ENCODE data around the gene SPOCD1.

SPOCD1 gene

DNA sequence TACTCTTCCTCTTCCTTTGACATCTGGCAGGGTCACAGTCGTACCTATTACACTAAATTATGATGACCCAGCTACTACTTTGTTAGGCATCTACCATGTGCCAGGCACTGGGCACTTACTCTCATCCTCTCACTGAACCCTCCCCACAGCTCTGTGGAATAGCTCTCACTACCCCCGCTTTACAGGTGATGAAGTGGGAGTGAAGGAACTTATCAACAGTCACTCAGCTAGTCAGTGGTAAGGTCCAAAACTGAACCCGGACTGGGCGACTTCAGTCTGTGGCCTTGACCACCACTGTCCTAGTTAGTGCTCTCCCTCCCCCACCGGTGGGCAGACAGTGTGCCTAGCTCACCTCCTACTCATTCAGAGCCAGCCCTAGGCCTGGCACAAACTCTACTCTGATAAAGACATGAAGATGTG is 64.0 kb downstream of the SPOCD1 start:
- DNase-seq: peak in 1 of 10 donors; percentile 58
- intact Hi-C loops (cut with DNase I): no loop called here

DNA sequence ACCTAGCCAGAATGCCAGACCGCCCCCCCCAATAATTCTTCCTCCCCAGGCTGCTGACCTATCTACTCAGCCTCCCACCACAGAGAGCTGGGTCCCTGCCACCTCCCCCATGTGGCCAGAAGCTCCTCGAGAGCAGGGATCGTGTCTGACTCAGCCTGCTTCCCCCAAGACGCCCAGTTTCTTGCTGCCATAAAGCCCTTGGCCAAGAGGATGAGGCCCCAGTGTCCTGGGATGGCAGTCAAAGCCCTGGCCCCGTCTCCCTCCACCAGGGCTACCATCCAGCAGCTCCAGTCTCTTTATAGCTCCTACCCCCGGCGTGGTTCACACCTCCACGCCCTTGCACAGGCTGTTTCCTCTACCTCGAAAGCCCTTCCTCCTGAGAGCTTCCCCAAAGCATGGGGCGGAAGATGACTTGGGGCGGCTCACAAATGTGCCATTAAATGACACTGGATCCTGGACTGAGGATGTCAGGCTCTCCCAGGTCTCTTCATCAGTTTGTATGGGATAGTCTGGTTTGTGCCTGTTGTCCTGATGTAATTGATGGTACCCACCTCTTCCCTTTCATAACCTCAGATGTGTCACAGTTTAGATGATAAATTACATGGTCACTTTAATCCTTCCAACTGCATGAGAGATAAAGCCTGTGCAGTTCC is 64.8 kb downstream of the SPOCD1 start:
- intact Hi-C loops (cut with DNase I): no loop called here
- DNase-seq: no peak

- DNase-seq: no peak
- intact Hi-C loops (cut with DNase I): no loop called here
Observed at GRCh38 chr1:31749785-31750735, 65.8 kb downstream of the SPOCD1 start.

- intact Hi-C loops (cut with DNase I): no loop called here
- DNase-seq: no peak
Observed at GRCh38 chr1:31748365-31748764, 67.5 kb downstream of the SPOCD1 start.

- intact Hi-C loops (cut with DNase I): no loop called here
Observed at GRCh38 chr1:31747304-31747703, 68.5 kb downstream of the SPOCD1 start.

DNA sequence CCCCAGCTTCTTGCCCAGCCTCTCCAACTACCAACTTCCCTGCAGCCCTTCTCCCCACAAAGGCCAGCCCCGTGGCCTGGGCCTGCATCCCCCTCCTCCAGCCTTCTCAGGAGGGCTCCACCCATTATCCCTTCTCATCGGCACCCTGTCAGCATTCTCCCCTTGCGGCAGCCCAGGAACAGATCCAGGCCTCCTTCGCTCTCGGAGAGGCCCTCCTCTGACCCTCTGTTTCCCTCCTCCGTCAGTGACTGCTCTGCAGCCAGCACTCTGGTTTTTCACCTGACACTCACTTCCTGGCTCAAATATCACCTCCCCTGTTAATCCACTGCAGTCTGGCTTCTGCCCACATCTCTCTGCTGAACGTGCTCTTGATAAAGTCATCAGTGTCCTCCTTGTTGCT is 69.1 kb downstream of the SPOCD1 start:
- intact Hi-C loops (cut with DNase I): no loop called here
- no peak for DNase-seq

More at GRCh38 chr1:31747304-31747703, 68.5 kb downstream of the SPOCD1 start:
- no peak for DNase-seq

GRCh38 chr1:31745946-31746670 is 69.7 kb downstream of the SPOCD1 start:
- intact Hi-C loops (cut with DNase I): no loop called here
- DNase-seq: no peak

- peak; percentile 63 to 97 (median 82) for DNase-seq
- intact Hi-C loops (cut with DNase I): no loop called here
Observed at GRCh38 chr1:31745096-31745945, 70.5 kb downstream of the SPOCD1 start.

GRCh38 chr1:31744165-31744888 is 71.5 kb downstream of the SPOCD1 start:
- no peak for DNase-seq
- intact Hi-C loops (cut with DNase I): no loop called here

DNA sequence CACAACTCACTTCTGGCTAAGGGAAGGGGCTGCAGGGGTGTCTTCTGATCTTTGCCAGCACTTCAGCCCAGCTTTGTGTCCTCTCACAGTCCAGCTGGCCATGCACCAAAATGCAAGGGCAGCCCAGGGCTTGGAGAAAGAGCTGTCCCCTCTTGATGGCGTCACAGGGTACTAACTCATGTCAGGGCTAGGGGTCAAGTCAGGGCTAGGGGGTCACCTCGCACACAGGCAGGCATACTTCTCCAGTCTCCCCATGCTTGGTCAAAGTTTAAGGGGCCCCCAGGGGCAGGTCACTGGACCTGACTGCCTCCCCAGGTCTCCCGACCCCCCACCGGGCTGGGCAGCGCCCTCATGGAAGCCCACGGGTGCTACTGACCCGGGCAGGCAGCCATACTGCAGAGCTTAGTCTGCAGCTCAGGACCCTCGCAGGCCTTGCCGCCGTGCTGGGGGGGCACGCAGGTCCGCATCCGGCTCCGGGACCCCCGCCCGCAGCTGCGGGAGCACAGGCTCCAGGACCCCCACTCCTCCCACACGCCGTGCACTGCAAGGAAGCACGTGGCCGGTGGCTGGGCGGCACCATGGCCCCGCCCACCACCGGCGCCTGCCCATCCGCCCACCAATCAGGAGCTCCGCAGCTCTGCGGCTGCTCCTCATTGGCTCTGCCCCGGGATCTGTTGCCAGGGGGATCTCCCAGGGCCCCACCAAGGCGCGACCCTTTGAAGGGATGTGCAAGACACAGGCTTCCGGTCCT is 73.2 kb downstream of the SPOCD1 start:
- peak in 2 of 10 donors; percentile 82 to 89 for DNase-seq
- intact Hi-C loops (cut with DNase I): no loop called here

Measured in posterior cingulate gyrus (tissue), 11 donors.